ENCODE data around the gene KLF16.

Gene KLF16

GRCh38 chr19:1866693-1867348 lies 3.4 kb upstream of the KLF16 start:
- DNase-seq: no peak

DNA sequence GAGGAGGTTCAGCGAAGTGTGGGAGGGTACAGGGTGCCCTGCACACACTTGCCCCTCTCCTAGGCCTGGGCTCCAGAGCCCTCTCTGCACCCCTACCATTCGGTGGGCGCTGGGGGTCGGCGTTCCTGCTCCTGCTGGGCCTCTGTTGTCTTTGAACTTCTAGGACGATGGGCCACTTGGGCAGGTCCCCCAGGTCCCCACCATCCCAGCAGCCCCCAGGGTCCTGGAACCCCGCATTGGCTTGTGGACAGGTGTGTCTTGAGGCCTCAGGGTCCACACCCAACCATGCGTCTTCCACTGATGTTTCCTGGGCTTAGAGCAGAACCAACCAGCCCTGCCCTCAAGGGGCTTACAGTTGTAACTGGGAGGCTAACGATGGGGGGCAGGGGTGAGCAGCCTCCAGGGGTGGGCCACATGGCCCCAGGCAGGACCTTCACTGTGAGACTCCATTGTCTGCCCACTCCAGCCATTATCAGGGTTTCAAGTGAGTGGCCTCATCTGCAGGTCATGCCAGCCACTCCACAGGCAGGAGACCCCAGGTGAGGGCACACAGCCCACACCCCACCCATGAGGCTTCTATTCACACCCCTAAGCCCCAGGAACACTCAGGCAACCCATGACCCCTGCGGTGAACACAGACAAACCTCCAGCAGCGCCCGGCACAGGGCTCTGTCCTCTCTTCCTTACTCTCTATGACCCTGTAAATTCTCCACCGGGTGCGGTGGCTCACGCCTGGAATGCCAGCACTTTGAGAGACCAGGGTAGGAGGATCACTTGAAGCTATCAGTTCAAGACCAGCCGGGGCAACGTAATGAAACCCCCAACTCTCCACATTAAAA lies 2.0 kb upstream of the KLF16 start:
- no peak for DNase-seq

- DNase-seq: peak; percentile 56
Measured at GRCh38 chr19:1864480-1865171, 1.2 kb upstream of the KLF16 start.

DNA sequence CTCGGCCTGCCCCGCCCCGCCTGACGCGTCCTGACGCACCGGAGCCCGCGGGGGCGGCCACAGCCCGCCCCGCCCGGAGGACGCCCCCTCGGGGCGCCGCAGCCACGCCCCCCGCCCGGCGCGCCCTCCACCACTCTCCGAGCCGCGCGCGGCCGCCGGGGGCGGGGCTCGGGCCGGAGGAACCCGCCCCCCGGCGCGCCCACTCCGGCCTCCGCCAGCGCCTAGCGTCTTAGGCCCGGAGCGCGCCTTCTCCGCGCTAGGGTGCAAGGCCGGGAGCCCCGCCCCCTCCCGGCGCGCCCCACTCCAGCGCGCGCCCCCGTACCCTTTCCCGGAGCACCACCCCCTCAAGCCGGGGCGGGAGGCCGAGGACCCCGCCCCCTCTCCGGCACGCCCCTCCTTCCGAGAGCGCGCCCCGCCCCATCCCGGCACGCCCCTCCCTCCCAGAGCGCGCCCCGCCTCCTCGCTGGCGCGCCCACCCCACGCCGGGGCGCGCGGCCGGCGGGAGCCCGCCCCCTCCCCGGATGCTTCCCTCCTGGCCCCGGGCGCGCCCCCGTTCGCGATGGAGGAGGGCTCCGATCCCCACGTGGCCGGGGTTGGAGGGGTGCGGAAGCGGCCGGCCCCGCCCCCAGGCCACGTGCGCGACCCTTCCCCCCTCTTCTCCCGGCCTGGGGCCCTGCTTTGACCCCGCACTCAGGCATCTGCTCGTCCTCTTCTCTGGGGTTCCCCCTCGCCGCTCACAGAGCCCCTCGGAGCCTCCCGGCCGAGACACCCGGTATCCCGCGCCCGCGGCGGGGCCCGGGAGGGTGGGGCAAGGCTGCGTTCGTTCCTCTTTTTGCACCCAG lies 480 bp upstream of the KLF16 start:
- DNase-seq: peak; percentile 92

- no peak for DNase-seq
Measured at GRCh38 chr19:1862424-1863327, 703 bp downstream of the KLF16 start.

DNA sequence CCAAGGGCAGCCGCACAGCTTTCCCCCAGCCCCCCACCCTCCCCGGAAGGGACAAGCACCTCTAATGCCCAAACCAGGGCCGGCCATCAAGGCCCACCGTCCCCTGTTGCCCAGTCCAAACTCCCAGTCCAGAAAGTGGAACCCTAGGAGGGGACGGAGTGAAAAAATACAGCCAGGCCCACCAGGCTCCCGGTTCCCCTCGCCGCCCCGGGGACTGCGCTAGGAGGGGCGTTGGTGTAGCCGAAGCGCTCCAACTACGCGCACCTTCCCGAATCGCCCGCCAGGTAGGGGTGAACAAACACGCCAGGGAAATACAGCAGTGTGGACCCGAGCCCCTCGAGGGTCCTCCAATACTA lies 1.3 kb downstream of the KLF16 start:
- DNase-seq: no peak

DNA sequence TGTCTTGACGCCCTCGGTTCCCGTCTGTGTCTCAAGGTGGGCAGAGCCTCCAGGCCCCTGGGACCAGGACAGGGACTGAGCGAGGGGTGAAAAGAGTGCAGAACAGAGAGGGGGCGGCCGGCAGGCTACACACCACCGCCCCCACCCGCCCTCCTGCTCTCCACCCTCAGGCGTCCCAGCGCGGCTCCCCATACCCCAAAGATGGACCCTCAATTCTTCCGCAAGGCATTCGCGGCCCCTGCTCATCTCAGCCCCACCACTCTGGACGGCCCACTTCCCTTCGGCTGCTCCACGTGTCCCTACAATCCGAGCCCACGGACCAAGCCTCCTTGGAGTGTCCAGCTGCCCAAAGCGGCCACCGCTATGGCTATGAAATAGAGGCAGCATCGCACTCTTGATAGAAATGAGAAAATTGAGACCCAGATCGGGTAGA lies 1.8 kb downstream of the KLF16 start:
- DNase-seq: no peak

- no peak for DNase-seq
Measured at GRCh38 chr19:1860821-1861598, 2.4 kb downstream of the KLF16 start.

DNA sequence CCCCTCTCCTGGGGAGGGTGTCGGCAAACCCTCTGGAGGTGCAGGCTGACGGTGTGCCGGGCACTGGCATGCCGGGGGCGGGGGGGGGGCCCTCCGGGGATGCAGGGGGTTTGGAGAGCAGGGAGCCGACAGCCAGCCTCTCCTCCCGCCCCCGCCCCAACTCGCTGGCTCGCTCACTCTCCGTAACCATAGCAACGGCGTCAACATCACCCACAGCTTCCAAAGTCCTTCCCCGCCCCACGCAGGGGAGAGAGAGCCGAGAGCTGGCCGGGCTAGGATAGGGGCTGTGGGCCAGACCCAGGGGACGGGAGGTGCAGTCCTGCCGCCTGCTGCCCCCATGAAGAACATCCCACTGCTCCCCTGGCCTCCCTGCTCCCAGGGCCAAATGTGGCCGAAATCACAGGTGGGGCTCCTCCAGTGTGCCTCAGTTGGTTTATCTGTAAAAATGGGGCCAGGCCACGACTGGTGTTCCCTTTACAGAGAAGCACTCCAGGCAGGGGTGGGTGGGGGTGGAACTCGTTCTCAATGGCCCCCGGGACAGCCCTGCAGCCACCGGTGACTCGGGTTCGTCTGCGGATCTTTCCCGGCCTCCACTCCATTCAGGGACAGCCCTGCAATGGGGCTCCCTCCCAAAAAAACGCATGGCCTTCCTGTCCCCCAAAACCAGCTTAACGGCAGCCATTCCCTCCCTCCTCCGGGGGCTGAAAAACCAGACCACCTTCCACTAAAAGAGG lies 3.2 kb downstream of the KLF16 start:
- peak; percentile 22 for DNase-seq

DNA sequence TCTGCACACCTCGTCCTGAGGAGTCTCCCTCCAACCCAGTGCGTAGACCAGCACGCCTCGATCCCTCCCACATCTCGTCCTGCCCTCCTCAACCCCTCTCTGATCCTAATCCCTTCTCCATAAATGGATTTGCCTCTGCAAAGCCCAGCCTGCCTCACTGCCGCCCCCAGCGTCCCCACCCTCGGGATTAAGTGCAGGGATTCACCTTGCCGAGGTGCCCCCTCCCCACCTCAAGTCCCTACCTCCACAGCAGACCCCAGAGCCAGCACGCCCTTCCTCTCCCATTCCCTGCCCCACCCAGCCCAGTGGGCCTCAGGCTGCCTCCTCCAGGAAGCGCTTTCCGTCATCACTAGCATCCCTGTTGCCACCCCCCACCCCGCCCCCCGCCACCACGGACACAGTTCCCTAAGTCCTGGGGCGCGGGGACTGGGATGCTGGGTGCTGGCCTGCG lies 4.0 kb downstream of the KLF16 start:
- DNase-seq: no peak

- no peak for DNase-seq
Measured at GRCh38 chr19:1858412-1859081, 4.8 kb downstream of the KLF16 start.

- DNase-seq: no peak
Measured at GRCh38 chr19:1857648-1858326, 5.6 kb downstream of the KLF16 start.

DNA sequence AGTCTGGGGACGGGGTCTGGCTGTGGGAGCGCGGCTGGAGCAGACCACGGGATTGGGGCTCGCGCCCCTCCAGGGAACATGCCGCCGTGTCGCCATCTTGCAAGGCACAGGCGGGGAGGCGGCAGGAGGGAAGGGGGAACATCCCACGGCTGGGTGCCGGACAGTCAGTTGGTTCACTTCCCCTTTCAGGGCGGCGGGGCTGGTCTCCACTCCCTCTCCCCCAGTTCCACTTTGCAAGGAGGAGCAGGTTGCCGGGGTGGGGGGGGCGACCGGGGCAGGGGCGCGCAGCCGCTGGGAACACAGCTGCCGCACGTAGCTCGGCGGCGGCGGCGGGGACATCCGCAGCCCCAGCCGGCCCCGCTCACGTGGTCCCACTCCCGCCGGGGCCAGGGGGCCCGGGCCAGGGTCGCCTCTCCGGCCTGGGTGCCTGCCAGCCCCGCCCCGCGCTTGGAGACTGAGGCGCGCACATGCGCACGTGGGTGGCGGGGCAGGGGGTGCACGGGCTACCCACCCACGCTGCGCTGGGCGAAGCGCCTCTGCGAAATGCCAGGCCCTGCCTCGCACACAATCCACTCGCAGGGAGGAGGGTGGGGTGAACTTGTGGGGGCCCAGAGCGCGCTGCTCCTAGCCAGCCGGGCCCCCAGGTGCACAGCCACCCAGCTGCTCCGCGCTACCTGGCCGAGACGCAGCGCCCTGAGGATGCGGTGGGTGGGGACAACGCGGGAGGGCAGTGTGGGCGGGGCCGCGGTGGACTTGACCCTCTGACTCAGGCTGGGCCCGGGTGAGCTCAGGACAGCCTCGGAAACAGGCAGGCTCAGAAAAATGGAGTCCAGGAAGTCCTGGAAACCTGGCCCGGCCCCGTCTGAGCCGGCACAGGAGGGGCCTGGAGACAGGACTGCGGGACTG lies 6.4 kb downstream of the KLF16 start:
- DNase-seq: no peak

GRCh38 chr19:1856345-1856697 lies 7.1 kb downstream of the KLF16 start:
- DNase-seq: no peak

- no peak for DNase-seq
Measured at GRCh38 chr19:1855828-1856255, 7.5 kb downstream of the KLF16 start.

DNA sequence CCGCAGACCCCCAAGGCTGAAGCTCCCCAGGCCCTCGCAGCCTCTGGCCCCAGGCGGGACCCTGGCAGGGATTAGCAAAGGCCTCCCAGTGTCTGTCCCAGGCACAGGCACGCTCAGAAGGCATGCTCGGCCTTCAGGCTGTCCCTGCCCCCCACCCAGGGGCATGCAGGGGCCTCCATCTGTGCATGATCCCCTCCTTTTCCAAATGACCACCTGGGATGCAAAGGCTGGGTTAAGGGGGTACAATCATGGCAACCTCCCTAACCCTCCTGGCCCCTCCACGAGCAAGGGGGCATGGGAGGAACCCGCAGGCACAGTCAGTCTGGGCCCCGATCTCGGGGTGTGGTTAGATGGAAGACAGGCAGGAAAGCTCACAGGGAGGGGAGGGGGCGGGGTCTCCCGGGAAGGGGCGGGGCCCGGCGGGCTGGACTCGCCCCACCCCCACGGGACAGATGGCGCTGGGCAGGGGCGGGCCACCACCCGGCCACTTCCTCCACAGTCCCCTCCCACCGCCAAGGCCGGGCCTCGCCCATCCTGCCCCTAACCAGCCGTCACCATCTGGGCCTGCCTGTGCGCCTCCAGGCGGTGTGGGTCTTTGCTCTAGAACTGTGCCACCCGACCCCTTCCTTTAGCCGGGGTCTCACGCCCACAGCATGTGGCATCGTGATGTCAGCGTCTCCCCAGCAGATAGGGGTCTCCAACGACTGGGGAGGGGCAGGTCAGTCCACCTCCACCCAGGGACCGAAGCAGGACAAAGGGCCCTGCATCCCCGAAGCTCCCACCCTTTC lies 8.1 kb downstream of the KLF16 start:
- DNase-seq: peak; percentile 43

DNA sequence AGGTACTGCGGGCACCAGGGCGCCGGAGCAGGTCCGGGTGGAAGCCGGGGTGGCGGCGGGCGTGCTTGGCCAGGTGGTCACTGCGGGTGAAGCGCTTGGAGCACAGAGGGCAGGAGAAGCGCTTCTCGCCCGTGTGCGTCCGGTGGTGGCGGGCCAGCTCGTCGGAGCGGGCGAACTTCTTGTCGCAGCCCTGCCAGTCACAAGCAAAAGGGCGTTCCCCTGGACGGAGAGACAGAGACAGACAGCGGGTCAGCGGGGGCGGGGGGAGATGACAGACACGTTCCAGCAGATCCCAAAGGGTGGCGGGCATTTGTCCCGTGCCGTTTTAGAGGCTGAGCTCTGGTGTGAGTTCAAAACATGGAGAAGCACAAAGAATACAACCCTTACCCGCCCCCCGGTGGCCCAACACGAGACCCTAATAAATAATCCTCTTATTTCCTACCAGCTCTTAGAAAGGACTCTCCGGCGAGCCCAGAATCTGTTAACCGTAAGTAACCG lies 8.8 kb downstream of the KLF16 start:
- no peak for DNase-seq

Measured in midbrain (tissue), 1 donor.